AG09309 (cell line): ENCODE results near the gene GYG2.

Experiments used
- DNase-seq: peaks from one replicate; pipeline ENCODE4 v3.0.0-alpha.2; 2010; ENCODE audit warnings: low read depth
- H3K4me3 ChIP-seq: 2 replicates; pipeline ENCODE4 v1.5.1; 2011; ENCODE audit warnings: mild to moderate bottlenecking, low read depth, low read length, moderate library complexity; ENCODE audit not compliant: control insufficient read depth
- CTCF ChIP-seq: IDR thresholded peaks from 2 replicates; pipeline ENCODE4 v1.5.1; 2011; ENCODE audit warnings: mild to moderate bottlenecking, low read depth, low read length, inconsistent platforms; ENCODE audit not compliant: insufficient read depth, control insufficient read depth; ENCODE audit errors: missing control alignments

Gene GYG2

GRCh38 chrX:2819345-2820135 is 9.2 kb upstream of the GYG2 start:
- DNase-seq = peak; percentile 5
- no peak overlapping the region for H3K4me3 ChIP-seq
- TF ChIP-seq CTCF = peak; percentile 61

GRCh38 chrX:2820136-2820771 is 8.5 kb upstream of the GYG2 start:
- no peak for TF ChIP-seq CTCF
- no peak for DNase-seq
- H3K4me3 ChIP-seq = no peak overlapping the region

- no peak for DNase-seq
- no peak overlapping the region for H3K4me3 ChIP-seq
- TF ChIP-seq CTCF = no peak
Observed at GRCh38 chrX:2823795-2824386, 4.8 kb upstream of the GYG2 start.

- no peak overlapping the region for H3K4me3 ChIP-seq
- no peak for TF ChIP-seq CTCF
- DNase-seq = no peak
Observed at GRCh38 chrX:2824886-2825285, 3.8 kb upstream of the GYG2 start.

GRCh38 chrX:2828959-2829411 is 255 bp downstream of the GYG2 start:
- TF ChIP-seq CTCF = no peak
- no peak for DNase-seq
- H3K4me3 ChIP-seq = peak overlapping the region; percentile 37

GRCh38 chrX:2829469-2830246 is 928 bp downstream of the GYG2 start:
- peak overlapping the region; percentile 37 for H3K4me3 ChIP-seq
- TF ChIP-seq CTCF = no peak
- DNase-seq = no peak
